Fibroblast of peridontal ligament (primary cell): ENCODE data around the gene BMPER.

Source experiments
- DNase-seq: peaks from one replicate; pipeline ENCODE4 v3.0.0-alpha.2; 2010; ENCODE audit errors: extremely low read depth

BMPER gene

GRCh38 chr7:34062341-34062740 is 157.0 kb downstream of the BMPER start:
- no peak for DNase-seq

- no peak for DNase-seq
Observed at GRCh38 chr7:34062826-34063225, 157.5 kb downstream of the BMPER start.

DNA sequence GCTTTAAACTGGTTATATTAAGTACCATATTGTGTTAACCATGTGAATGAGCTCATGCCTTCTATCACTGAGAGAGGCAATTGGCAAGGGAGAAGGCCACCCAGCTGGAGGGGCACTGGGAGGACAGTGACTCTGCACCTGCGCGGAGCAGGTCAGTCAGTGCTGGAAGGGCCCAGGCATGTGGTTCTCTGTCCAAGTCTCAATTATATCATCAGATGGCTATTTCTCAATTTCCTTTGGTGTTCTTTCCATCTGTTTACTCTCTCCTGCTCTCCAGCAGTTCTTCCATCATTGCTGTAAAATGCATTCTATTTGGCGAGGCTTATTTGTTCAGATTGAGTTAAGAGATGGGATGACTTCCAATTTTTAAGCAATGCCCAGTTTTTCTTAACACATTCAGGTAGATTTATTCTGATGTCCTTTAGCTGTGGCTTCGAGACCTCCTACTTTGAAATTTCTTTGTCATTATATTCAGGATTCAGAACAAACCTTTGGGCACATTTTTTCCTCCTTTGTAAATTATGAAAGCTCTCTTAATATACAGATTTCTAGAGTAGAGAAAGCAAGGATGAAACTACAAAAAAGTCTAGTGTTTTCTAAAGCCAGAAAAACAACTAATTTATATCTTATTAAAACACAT is 159.3 kb downstream of the BMPER start:
- peak; percentile 49 for DNase-seq

- no peak for DNase-seq
Observed at GRCh38 chr7:34066411-34066810, 161.1 kb downstream of the BMPER start.

DNA sequence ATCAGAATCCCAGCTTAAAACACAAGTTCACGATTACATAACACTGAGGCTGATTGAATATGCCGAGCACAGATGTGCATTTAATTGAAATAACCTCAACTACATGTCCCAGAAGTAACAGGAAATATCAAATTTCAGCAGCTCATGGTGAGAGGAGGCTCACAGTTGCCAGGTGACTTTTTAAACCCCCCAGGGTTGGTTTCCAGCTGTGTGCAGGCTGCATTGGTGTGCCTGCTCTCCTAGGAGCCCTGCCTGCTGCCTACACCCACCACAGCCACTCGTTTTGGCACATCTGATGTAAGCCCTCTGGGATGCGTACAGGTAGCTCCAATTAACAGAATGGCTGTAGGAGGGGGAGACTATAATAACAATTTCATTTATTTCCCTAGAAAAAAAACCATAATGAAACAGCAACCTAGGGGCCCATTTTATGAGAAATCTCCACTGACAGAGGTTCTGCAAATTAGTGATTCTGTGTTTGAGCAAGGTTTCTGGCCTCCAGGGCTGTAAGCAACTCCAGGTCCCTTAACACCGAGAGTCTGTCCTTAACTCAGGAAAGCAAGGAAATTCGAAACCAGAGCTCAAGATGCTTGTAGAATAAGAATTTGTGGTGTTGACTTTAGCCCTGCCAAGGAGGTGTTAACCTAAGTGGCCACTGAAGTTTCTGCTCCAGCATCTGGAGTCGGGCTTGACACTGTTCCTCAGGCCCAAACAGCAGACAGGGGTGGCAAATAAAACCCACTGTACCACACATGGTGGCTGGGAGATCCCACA is 161.9 kb downstream of the BMPER start:
- DNase-seq: peak; percentile 40

DNA sequence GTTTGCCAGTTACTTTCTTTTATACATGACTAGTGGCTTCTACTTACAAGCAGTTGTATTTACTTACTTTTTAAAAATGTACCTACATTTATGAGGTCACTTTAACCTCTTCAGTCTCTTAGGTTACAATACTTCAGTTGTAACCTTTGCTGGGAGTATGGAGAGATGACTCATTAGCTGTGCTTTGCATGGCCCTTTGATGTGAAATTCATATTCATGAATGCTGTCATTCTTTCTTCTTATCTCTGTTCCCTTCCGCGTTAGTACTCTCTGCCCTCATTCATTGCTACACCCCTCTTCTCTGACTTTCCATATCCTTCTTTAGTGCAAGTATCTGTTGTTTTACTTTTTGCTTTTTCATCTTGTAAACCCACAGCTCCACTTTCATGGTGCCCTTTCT is 164.3 kb downstream of the BMPER start:
- DNase-seq: no peak

GRCh38 chr7:34070511-34071323 is 165.4 kb downstream of the BMPER start:
- DNase-seq: peak; percentile 85

- DNase-seq: peak; percentile 64
Observed at GRCh38 chr7:34073676-34074075, 168.3 kb downstream of the BMPER start.

DNA sequence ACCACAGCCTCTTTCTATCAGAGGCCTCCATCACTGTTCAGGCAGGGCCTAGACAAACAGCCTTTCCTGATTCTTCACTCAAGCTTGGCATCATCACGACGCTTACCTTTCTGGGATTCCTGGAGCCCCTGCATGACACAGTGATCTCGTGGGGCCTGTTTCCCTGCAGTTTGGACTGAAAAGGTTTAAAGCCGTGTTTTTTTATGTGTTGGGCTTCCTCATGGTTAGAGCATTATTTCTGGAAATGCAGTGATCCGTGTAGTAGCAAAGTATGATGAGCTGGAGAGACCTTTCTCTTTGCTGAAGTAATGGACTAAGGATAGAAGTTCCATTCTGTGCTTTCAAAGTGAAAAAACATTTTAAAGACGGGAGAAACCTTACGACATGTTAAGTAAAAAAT is 169.1 kb downstream of the BMPER start:
- DNase-seq: peak; percentile 34

- peak; percentile 61 for DNase-seq
Observed at GRCh38 chr7:34075523-34076370, 170.4 kb downstream of the BMPER start.

DNA sequence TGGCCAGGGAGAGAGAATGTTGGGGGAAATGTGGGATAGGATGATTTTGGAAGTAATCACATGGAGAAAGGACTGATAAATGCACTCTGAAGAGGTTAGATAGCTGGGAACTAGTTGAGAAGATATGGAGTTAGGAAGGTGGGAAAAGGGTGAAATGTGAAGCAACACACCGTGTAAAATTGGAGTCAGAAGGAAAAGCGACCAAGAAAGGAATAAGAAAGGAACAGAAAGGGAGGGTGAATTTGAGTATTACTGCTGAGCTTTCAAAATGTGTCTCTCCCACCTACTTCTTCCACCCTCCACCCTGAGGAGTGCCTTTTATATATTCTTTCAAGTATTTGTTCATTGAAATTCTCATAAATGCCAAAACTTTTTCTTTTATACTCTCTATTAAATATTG is 171.8 kb downstream of the BMPER start:
- DNase-seq: no peak

DNA sequence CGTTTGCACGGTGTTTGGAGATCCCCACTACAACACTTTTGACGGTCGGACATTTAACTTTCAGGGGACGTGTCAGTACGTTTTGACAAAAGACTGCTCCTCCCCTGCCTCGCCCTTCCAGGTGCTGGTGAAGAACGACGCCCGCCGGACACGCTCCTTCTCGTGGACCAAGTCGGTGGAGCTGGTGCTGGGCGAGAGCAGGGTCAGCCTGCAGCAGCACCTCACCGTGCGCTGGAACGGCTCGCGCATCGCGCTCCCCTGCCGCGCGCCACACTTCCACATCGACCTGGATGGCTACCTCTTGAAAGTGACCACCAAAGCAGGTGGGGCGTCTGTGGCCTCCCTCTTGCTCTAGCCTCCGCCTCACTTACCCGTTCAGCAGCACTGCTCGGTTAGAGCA is 173.5 kb downstream of the BMPER start:
- DNase-seq: no peak

DNA sequence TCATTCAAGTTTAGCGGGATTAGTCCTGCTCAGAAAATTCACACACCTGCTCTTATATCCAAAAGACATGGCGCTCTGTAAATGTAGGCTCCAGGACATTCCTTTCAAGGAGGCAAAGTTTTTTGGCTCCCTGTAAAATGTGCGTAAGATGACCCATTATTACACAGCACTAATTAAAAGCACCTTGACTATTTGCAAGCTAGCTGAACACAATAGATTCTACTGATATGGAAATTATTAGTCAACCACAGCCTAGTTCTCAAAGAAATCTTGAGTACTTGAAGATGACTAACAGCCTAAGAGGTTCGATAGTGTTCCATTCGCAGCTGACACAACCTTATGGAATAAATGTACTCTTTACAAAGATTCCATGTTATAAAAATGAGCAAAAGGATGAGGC is 175.2 kb downstream of the BMPER start:
- peak; percentile 28 for DNase-seq

- DNase-seq: peak; percentile 47
Observed at GRCh38 chr7:34081935-34082334, 176.6 kb downstream of the BMPER start.

- no peak for DNase-seq
Observed at GRCh38 chr7:34083440-34083839, 178.1 kb downstream of the BMPER start.

DNA sequence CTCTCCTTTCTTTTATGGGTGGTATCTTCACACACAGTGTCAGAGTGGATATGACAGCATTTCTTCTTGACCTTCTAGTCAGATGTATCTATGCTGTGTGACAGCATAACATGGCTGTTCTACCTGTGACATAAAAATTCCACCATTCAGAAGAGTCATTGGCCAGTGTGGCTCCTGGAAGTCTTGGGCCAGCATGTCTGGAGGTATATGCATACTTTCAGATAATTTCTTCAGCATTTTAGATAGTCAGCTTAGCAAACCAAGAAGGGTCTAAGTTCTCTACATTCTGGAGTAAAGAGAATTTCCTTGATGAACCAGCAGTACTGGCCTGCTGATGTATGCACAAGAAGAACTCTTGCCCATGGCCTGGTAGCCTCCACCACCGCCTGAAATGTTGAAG is 179.3 kb downstream of the BMPER start:
- DNase-seq: no peak

- DNase-seq: no peak
Observed at GRCh38 chr7:34086064-34086463, 180.7 kb downstream of the BMPER start.

GRCh38 chr7:34086981-34087380 is 181.6 kb downstream of the BMPER start:
- no peak for DNase-seq

DNA sequence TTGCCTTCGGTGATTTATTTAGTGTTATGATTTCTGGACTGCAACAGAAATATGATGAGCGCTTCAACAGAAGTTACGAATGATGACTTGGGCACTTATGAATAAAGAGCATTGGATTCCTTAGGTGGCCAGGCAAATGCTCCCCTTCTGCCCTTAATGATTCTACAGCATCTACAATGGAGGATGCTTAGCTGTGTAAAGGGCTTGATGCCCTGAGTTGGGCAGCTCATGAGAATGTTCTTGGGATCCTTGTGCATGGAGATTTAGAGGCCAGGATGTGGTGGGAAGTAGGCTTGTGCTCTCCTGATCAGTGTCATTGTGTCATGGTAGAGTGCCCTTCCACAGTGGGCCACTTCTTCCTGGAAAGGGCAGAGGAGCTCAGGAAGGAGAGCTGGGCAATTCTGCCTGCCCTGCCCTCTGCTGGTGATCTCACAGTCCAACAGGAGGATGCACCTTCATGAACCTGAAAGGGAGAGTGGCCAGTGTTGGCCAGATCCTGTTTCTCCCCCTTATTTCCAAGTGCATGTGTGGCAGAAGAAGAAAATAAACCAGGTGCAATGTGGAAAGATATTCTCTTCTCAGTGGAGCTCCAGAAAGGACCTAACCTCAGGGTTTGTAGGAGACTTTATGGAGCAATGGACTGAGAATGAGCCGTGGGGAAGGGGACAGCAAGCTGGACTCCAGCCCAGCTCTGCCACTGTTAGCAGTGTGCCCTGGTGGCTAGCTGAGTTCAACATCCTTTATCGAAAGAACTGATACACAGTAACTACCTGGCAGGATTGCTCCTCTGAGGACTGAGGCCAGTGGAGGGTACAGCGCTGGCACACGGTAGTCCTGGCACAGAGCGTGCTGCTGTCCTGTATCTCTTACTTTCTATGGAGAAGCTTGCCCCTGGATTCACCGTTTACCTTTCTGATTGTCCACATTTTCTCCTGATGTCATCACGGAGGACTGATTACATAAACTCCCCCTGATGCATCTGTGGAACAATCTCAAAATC is 182.9 kb downstream of the BMPER start:
- peak; percentile 42 for DNase-seq

DNA sequence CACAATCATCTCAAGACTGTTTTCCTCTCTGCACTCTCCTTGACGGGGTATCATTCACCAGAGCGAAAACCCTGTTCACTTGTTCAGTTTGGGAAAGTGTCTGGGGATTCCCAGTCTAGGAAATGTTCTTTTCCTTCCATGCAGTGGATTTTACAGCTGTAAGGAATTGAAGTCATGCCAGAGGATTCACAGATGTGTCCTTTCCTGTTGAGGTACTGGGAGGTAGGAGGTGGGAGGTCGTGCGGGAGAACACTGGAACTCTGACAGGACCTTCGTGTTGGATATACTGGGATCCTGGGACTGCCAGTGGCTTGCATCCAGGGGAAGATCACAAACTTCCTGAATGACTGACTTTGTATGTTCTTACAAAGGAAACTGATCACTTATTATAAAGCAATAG is 185.5 kb downstream of the BMPER start:
- no peak for DNase-seq
